Measurements from ENCODE around the gene RAB2B.

The RAB2B gene

DNA sequence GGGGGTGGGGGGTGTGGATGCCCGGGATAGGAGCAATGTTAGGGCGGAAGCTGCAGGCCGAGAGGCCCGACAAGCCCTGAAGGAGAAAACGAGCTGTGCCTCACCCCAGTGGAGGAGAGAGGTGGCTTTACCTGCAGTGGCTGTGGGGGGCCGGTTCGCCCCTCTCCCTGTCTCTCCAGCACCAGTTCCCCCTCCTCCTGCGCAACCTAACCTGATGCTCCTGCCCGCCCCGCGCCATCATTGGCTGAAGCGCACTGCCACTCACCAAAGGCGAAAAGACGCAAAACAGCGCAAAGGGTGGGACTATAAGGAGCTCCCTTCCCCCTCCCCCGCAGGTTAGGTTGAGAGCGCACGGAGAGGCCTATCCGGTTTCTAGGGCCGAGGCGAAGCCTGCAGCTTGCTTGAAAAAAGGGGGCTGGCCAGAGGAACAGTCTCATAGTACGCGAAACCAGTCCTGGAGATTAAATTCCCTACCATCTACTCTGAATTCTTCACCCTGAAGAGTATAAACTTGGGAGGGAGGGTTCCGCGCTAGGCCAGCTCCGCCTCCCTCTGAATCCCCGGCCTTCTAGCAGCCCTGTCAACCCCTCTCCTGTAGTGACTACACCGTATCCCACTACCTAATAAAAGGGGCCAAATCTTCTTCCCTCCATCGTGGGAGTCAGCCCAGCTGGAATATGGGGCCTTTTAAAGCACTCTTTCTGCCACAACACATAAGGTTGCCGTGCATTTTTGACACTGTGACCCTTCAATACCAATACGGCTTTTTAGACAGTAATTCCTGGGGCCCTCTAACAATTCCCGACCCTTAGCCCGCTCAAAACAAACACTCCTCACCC is 39.5 kb downstream of the RAB2B start:
- Histone ChIP-seq H3K79me2 (ENCODE audit: low read length) (peaks cover 76% of the 10 kb centered on the region), H3K4me1 (ENCODE audit: low read length) (0 out of 2 replicates have a peak, but pooled peaks cover 5% of the 10 kb centered on the region), H3K9me3 (replicated peaks; ENCODE audit: insufficient read depth, low read length) (no peaks in the 10 kb centered on the region), H3K4me2 (ENCODE audit: low read depth, low read length) (peak overlapping the region; percentile 72; the same call in 1 of the 2 replicates), H2AFZ (ENCODE audit: low read length) (peak overlapping the region; percentile 35), H3K9me2 (replicated peaks; ENCODE audit: insufficient read depth, low read length) (no peaks in the 10 kb centered on the region), H3F3A (ENCODE audit: insufficient read depth, low read length) (no peaks in the 10 kb centered on the region), H3K36me3 (replicated peaks; ENCODE audit: insufficient read depth, low read length) (no peaks in the 10 kb centered on the region), H3K27me3 (replicated peaks; ENCODE audit: insufficient read depth, low read length) (no peaks in the 10 kb centered on the region), H3K4me3 (ENCODE audit: low read length) (peak overlapping the region; percentile 72), H3K9ac (ENCODE audit: low read length) (peak overlapping the region; percentile 64), H4K20me1 (ENCODE audit: insufficient read depth, low read length) (no peaks in the 10 kb centered on the region), H3K27ac (ENCODE audit: low read length) (no peak overlapping the region)
- DNase-seq = peak; percentile 93
- no peak for TF ChIP-seq EZH2phosphoT487 (IDR thresholded peaks at IDR 0.05; ENCODE audit: low read length)
- no peak for TF ChIP-seq EZH2 (optimal IDR thresholded peaks at IDR 0.05; ENCODE audit: low read depth, low read length)
- TF ChIP-seq, protein P1, sequence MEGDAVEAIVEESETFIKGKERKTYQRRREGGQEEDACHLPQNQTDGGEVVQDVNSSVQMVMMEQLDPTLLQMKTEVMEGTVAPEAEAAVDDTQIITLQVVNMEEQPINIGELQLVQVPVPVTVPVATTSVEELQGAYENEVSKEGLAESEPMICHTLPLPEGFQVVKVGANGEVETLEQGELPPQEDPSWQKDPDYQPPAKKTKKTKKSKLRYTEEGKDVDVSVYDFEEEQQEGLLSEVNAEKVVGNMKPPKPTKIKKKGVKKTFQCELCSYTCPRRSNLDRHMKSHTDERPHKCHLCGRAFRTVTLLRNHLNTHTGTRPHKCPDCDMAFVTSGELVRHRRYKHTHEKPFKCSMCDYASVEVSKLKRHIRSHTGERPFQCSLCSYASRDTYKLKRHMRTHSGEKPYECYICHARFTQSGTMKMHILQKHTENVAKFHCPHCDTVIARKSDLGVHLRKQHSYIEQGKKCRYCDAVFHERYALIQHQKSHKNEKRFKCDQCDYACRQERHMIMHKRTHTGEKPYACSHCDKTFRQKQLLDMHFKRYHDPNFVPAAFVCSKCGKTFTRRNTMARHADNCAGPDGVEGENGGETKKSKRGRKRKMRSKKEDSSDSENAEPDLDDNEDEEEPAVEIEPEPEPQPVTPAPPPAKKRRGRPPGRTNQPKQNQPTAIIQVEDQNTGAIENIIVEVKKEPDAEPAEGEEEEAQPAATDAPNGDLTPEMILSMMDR (IDR thresholded peaks at IDR 0.05; ENCODE audit: low read length) = no peak

DNA sequence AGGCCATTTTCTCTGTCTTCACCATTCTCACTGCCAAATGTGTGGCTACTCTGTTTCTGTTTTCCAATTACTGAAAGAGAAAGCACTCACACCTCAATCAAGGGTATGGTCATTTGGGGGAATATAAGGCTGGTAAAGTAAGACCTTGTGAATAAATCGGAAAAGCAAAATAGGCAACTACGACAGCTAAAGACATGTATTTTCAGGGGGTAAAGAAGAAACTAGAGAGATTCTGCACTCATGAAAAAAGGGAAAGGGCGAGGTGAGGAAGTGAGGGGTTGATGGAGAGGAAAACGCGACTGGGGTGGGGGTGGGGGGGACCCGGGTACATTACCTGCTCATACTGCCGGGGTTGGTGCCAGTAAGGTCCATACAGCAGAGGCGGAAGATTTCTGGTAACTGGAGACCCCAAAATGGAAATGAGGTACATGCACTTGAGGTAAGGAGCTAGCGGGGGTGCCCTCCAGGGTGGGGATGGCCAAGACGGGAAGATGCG is 40.1 kb downstream of the RAB2B start:
- Histone ChIP-seq H3K27me3 (replicated peaks; ENCODE audit: insufficient read depth, low read length) (no peaks in the 10 kb centered on the region), H3K79me2 (ENCODE audit: low read length) (peaks cover 73% of the 10 kb centered on the region), H3K4me1 (ENCODE audit: low read length) (0 out of 2 replicates have a peak, but pooled peaks cover 5% of the 10 kb centered on the region), H3K9me2 (replicated peaks; ENCODE audit: insufficient read depth, low read length) (no peaks in the 10 kb centered on the region), H3F3A (ENCODE audit: insufficient read depth, low read length) (no peaks in the 10 kb centered on the region), H3K4me2 (ENCODE audit: low read depth, low read length) (peak overlapping the region; percentile 72), H3K9ac (ENCODE audit: low read length) (peak overlapping the region; percentile 64), H3K9me3 (replicated peaks; ENCODE audit: insufficient read depth, low read length) (no peaks in the 10 kb centered on the region), H4K20me1 (ENCODE audit: insufficient read depth, low read length) (no peaks in the 10 kb centered on the region), H3K4me3 (ENCODE audit: low read length) (peak overlapping the region; percentile 72), H2AFZ (ENCODE audit: low read length) (peak overlapping the region; percentile 35; the same call in 1 of the 2 replicates), H3K36me3 (replicated peaks; ENCODE audit: insufficient read depth, low read length) (no peaks in the 10 kb centered on the region), H3K27ac (ENCODE audit: low read length) (no peak overlapping the region)
- no peak for TF ChIP-seq EZH2 (optimal IDR thresholded peaks at IDR 0.05; ENCODE audit: low read depth, low read length)
- TF ChIP-seq EZH2phosphoT487 (IDR thresholded peaks at IDR 0.05; ENCODE audit: low read length) = no peak
- TF ChIP-seq, protein P1 (IDR thresholded peaks at IDR 0.05; ENCODE audit: low read length) = no peak
- DNase-seq = no peak

DNA sequence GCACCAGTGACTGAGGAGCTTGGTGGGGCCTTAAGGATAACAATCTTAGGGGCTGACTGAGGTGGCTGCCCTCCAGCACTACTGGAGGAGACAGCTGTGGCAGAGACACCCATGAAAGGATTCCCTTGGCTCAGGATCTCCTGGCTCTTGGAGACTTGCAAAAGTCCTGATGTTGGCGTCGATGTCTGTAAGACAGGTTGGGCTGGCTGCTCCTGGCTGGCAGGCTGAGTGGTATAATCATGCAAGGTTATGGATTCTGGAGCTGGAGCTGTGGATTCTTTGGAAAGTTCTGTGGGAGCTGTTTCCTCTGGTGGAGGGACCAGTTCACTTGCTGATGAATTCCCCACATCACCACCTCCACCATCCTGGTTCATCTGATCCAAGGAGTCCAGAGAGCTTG is 45.6 kb downstream of the RAB2B start:
- Histone ChIP-seq H3K4me2 (ENCODE audit: low read depth, low read length) (no peak overlapping the region), H3K79me2 (ENCODE audit: low read length) (peaks cover 40% of the 10 kb centered on the region), H3K9ac (ENCODE audit: low read length) (no peak overlapping the region), H4K20me1 (ENCODE audit: insufficient read depth, low read length) (no peaks in the 10 kb centered on the region), H3K9me3 (replicated peaks; ENCODE audit: insufficient read depth, low read length) (no peaks in the 10 kb centered on the region), H2AFZ (ENCODE audit: low read length) (no peak overlapping the region), H3K9me2 (replicated peaks; ENCODE audit: insufficient read depth, low read length) (no peaks in the 10 kb centered on the region), H3K4me3 (ENCODE audit: low read length) (no peak overlapping the region), H3K27me3 (replicated peaks; ENCODE audit: insufficient read depth, low read length) (no peaks in the 10 kb centered on the region), H3K27ac (ENCODE audit: low read length) (no peak overlapping the region), H3K36me3 (replicated peaks; ENCODE audit: insufficient read depth, low read length) (0 out of 2 replicates have a peak, but pooled peaks cover 2% of the 10 kb centered on the region), H3K4me1 (ENCODE audit: low read length) (0 out of 2 replicates have a peak, but pooled peaks cover 2% of the 10 kb centered on the region), H3F3A (ENCODE audit: insufficient read depth, low read length) (no peaks in the 10 kb centered on the region)
- TF ChIP-seq EZH2 (optimal IDR thresholded peaks at IDR 0.05; ENCODE audit: low read depth, low read length) = no peak
- no peak for TF ChIP-seq EZH2phosphoT487 (IDR thresholded peaks at IDR 0.05; ENCODE audit: low read length)
- TF ChIP-seq, protein P1 (IDR thresholded peaks at IDR 0.05; ENCODE audit: low read length) = no peak
- no peak for DNase-seq

Data from MM.1S (cell line).